ENCODE results near the gene SLC6A9. TPM values are rescaled to one million over a fixed set of nuclear protein-coding genes. Genes with fewer than 3 reads are reported as not detected.

SLC6A9 gene
- polyA plus RNA-seq, 4 donors = 0.81 to 15.7 (median 2.0) TPM

DNA sequence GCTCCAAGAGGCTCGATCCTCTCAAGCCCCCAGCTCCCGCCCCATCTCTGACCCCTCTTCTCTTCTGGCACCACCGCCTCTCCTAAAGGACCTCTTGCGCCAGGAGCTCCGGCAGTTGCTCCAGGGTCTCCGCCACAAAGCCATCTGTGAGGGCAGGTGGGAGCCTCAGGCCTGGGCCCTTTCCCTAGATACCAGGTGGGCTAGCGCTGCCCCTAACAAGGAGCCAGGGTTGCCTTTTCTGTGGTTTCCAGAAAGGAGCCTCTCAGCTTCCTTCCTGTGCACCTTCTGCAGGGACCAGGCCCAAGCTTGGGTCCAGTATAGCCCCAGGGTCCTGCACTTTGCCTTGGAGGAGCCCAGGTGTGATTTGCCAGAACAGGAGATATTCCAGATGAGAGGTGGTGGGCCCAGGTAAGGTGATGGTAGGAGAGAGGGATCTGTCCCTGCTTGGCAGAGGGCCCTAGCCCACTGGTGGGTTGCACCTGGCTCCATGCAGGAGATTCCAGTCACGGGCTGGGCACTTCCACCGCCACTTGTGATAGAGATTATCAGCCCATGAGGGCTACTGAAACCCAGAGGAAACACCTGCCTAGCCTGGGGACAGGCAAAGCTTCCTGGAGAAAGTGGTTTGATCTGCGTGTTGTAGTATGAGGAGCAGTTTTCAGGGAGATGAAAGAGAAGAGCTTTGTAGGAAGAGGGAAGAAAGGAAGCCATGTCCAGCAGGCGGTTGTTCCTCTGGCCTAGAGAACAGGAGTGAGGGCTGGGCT, 38.8 kb downstream of the SLC6A9 start:
- peaks cover 0 to 44% (median 4%) of the 10 kb centered on the region in 3 donors for H3K4me1 ChIP-seq (ENCODE audit: control insufficient read depth in 3 of 3, insufficient read depth in 2 of 3, low read depth in 1 of 3, low read length in 2 of 3)
- H3K27ac ChIP-seq (ENCODE audit: low read depth in 1 of 3, low read length in 2 of 3) = peak overlapping the region in 1 of 3 donors; percentile 87
- 43 to 45% (median 43%) methylated on average over 11 of the region's 11 CpGs for WGBS, 3 donors
- no peaks in the 10 kb centered on the region for H3K9me3 ChIP-seq (ENCODE audit: control insufficient read depth in 2 of 2, insufficient read depth in 1 of 2, low read depth in 1 of 2, low read length in 1 of 2)
- peak overlapping the region in 2 of 3 donors; percentile 49 to 67 for H3K4me3 ChIP-seq (ENCODE audit: low read depth in 1 of 3, low read length in 3 of 3)
- FAIRE-seq (no peak), DNase-seq (peak in 1 of 2 donors; percentile 40)
- H3K36me3 ChIP-seq (ENCODE audit: control insufficient read depth in 3 of 3, insufficient read depth in 2 of 3, low read depth in 1 of 3, low read length in 3 of 3) = peaks cover 0 to 32% (median 0%) of the 10 kb centered on the region in 3 donors
- no peaks in the 10 kb centered on the region for H3K27me3 ChIP-seq (ENCODE audit: control insufficient read depth in 3 of 3, insufficient read depth in 3 of 3, low read length in 3 of 3)

DNA sequence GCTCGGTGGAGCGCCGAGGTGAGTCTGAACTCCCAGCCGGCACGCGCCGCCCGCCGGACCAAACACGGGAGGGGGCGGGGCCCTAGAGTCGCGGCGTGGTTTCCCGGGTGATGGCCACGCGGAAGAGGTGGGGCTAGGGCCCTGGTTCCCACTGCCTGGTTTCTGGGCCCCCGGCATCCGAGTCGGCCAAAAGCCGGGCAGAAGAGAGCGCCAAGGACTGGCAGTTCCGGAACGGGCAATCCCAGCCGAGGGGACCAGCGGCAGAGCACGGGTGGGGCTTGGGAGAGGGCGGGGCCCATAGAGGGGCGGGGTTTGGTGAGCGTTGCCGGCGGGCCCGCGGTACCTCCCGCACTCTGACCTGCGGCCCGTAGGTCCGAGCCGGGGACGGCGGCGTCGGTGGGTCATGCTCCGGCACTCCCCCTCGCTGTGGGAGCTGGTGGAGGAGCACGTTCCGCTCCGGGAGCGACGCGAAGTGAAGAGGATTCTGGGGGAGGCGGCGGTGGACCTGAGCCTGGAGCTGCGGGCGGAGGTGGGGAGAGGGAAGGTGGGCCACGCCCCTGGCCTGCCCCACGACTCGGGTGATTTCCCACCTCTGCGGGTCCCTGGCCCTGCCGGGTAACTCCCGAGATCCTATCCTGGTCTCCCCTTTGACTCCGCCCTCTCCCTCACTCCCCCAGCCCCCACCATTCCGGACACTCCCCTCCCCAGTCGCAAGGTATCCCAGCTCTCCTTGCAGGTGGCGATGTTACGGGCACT, 39.6 kb downstream of the SLC6A9 start, which contains the start of gene CCDC24:
CCDC24 (plus strand) TSS at position 124 of the 756 bp plus-strand sequence; CDS start at position 404, 280 bp downstream.
- 0 to 2% (median 1%) methylated on average over 47 to 66 of the region's 66 CpGs for WGBS, 3 donors
- Histone ChIP-seq H3K4me1 (ENCODE audit: control insufficient read depth in 3 of 3, insufficient read depth in 2 of 3, low read depth in 1 of 3, low read length in 2 of 3) (peaks cover 0 to 46% (median 4%) of the 10 kb centered on the region in 3 donors), H3K4me3 (ENCODE audit: low read depth in 1 of 3, low read length in 3 of 3) (peak within 1 kb of the TSS; percentile 49 to 67 (median 66)), H3K9me3 (ENCODE audit: control insufficient read depth in 2 of 2, insufficient read depth in 1 of 2, low read depth in 1 of 2, low read length in 1 of 2) (no peaks in the 10 kb centered on the region), H3K27me3 (ENCODE audit: control insufficient read depth in 3 of 3, insufficient read depth in 3 of 3, low read length in 3 of 3) (no peaks in the 10 kb centered on the region), H3K36me3 (ENCODE audit: control insufficient read depth in 3 of 3, insufficient read depth in 2 of 3, low read depth in 1 of 3, low read length in 3 of 3) (peaks cover 0 to 35% (median 0%) of the 10 kb centered on the region in 3 donors), H3K27ac (ENCODE audit: low read depth in 1 of 3, low read length in 2 of 3) (peak within 1 kb of the TSS; percentile 86 to 95 (median 87))
- DNase-seq (peak; percentile 85 to 89), FAIRE-seq (no peak)

DNA sequence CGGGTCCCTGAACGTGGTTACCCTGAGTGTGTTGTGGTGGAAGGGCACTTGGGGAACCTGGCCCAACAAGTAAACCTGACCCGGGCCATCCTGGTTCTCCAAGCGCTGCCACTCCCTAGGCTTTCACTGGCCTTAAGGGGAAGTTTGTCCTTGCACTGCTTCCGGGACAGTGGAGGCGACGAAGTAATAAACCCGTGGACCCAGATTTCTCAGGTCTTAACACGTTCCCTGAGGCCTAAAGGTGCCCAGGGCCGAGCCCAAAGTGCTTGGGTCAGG, 40.1 kb downstream of the SLC6A9 start:
- H3K27me3 ChIP-seq (ENCODE audit: control insufficient read depth in 3 of 3, insufficient read depth in 3 of 3, low read length in 3 of 3) = no peaks in the 10 kb centered on the region
- WGBS, 3 donors = 1 to 2% (median 1%) methylated on average over 10 of the region's 10 CpGs
- H3K9me3 ChIP-seq (ENCODE audit: control insufficient read depth in 2 of 2, insufficient read depth in 1 of 2, low read depth in 1 of 2, low read length in 1 of 2) = no peaks in the 10 kb centered on the region
- DNase-seq (no peak), FAIRE-seq (no peak)
- H3K36me3 ChIP-seq (ENCODE audit: control insufficient read depth in 3 of 3, insufficient read depth in 2 of 3, low read depth in 1 of 3, low read length in 3 of 3) = peaks cover 0 to 30% (median 0%) of the 10 kb centered on the region in 3 donors
- peak overlapping the region; percentile 86 to 95 (median 87) for H3K27ac ChIP-seq (ENCODE audit: low read depth in 1 of 3, low read length in 2 of 3)
- peak overlapping the region; percentile 49 to 67 (median 66) for H3K4me3 ChIP-seq (ENCODE audit: low read depth in 1 of 3, low read length in 3 of 3)
- H3K4me1 ChIP-seq (ENCODE audit: control insufficient read depth in 3 of 3, insufficient read depth in 2 of 3, low read depth in 1 of 3, low read length in 2 of 3) = peaks cover 0 to 51% (median 4%) of the 10 kb centered on the region in 3 donors

DNA sequence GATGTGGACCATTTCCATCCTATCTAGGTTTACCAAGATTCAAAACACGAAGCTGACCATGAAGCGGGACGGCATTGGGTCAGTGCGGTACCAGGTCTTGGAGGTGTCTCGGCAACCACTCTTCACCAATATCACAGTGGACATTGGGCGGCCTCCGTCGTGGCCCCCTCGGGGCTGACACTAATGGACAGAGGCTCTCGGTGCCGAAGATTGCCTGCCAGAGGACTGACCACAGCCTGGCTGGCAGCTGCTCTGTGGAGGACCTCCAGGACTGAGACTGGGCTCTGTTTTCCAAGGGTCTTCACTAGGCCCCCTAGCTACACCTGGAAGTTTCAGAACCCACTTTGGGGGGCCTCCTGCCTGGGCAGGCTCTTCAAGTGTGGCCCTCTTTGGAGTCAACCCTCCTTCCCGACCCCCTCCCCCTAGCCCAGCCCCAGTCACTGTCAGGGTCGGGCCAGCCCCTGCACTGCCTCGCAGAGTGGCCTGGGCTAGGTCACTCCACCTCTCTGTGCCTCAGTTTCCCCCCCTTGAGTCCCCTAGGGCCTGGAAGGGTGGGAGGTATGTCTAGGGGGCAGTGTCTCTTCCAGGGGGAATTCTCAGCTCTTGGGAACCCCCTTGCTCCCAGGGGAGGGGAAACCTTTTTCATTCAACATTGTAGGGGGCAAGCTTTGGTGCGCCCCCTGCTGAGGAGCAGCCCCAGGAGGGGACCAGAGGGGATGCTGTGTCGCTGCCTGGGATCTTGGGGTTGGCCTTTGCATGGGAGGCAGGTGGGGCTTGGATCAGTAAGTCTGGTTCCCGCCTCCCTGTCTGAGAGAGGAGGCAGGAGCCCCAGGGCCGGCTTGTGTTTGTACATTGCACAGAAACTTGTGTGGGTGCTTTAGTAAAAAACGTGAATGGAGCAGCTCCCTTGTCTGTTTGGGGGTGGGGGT, 40.7 kb downstream of the SLC6A9 start:
- 72 to 74% (median 72%) methylated on average over 19 of the region's 19 CpGs for WGBS, 3 donors
- DNase-seq = no peak
- no peak for FAIRE-seq

DNA sequence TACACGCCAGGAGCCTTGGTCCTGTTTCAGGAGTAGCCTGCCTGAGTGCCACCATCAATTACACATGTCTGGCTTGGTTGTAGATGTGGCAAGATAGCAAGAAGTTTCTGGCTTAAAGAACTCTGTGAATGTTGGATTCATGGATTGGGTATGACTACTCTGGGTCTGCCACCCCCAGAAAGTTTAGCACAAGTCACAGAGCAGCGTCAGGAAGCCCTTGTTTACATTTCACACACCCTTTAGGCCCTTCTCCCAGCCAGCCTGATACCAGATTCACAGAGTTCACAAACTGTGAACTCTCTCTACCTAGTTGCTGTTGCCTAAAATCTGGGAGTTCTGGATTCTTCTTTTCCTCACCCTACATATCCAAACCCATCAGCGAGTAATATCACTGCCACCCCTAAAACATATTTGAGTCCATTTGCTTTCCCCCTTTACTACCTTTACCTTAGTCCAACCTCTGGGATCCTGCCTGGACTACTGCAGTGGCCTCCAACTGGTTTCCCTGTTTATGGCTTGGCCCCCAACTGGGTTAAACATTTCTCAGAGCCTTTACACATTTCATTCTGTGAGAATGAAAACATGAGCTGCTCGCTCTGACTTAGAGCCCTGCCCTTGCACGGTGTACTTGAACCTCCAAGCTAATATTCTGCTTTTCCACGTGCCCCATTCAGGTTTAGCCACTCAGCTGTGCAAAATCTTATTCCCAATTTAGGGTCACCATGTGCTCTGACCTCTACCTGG, 43.9 kb downstream of the SLC6A9 start:
- Histone ChIP-seq H3K27me3 (ENCODE audit: control insufficient read depth in 3 of 3, insufficient read depth in 3 of 3, low read length in 3 of 3) (no peaks in the 10 kb centered on the region), H3K4me1 (ENCODE audit: control insufficient read depth in 3 of 3, insufficient read depth in 2 of 3, low read depth in 1 of 3, low read length in 2 of 3) (peaks cover 0 to 44% (median 4%) of the 10 kb centered on the region in 3 donors), H3K9me3 (ENCODE audit: control insufficient read depth in 2 of 2, insufficient read depth in 1 of 2, low read depth in 1 of 2, low read length in 1 of 2) (no peaks in the 10 kb centered on the region), H3K27ac (ENCODE audit: low read depth in 1 of 3, low read length in 2 of 3) (peak overlapping the region in 1 of 3 donors; percentile 81), H3K36me3 (ENCODE audit: control insufficient read depth in 3 of 3, insufficient read depth in 2 of 3, low read depth in 1 of 3, low read length in 3 of 3) (peaks cover 0 to 47% (median 3%) of the 10 kb centered on the region in 3 donors), H3K4me3 (ENCODE audit: low read depth in 1 of 3, low read length in 3 of 3) (no peak overlapping the region)
- DNase-seq (peak in 1 of 2 donors; percentile 75), FAIRE-seq (no peak)
- 65 to 69% (median 68%) methylated on average over 6 of the region's 6 CpGs for WGBS, 3 donors

More for the DNA sequence above, 40.7 kb downstream of the SLC6A9 start:
- H3K27me3 ChIP-seq (ENCODE audit: control insufficient read depth in 3 of 3, insufficient read depth in 3 of 3, low read length in 3 of 3) = no peaks in the 10 kb centered on the region
- H3K9me3 ChIP-seq (ENCODE audit: control insufficient read depth in 2 of 2, insufficient read depth in 1 of 2, low read depth in 1 of 2, low read length in 1 of 2) = no peaks in the 10 kb centered on the region
- peak overlapping the region in 2 of 3 donors; percentile 49 to 67 for H3K4me3 ChIP-seq (ENCODE audit: low read depth in 1 of 3, low read length in 3 of 3)
- peaks cover 0 to 30% (median 1%) of the 10 kb centered on the region in 3 donors for H3K36me3 ChIP-seq (ENCODE audit: control insufficient read depth in 3 of 3, insufficient read depth in 2 of 3, low read depth in 1 of 3, low read length in 3 of 3)
- peaks cover 0 to 57% (median 4%) of the 10 kb centered on the region in 3 donors for H3K4me1 ChIP-seq (ENCODE audit: control insufficient read depth in 3 of 3, insufficient read depth in 2 of 3, low read depth in 1 of 3, low read length in 2 of 3)
- peak overlapping the region; percentile 86 to 95 (median 87) for H3K27ac ChIP-seq (ENCODE audit: low read depth in 1 of 3, low read length in 2 of 3)

DNA sequence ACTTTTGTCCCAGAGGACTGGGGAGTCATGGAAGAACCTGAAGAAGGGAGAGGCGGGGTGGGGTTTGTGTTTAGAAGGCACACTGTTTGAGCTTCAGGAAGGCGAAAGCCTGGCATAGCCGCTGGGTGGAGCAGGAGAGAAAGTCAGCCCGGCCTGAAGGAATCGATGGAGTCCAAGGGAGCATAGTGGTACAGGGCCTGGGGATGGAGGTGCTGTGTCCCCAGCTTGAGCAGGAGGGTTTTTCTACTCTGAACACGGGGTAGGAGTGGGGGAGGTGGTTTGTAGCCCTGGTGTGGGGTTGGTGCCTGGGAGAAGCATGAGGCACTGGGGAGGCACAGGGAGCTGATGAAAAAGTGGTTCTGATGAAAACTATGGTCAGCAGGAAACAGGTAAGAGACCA, 44.5 kb downstream of the SLC6A9 start:
- DNase-seq = peak; percentile 37 to 60
- WGBS, 3 donors = 38 to 60% (median 41%) methylated on average over 6 of the region's 6 CpGs
- Histone ChIP-seq H3K27ac (ENCODE audit: low read depth in 1 of 3, low read length in 2 of 3) (peak overlapping the region in 1 of 3 donors; percentile 81), H3K9me3 (ENCODE audit: control insufficient read depth in 2 of 2, insufficient read depth in 1 of 2, low read depth in 1 of 2, low read length in 1 of 2) (no peaks in the 10 kb centered on the region), H3K4me1 (ENCODE audit: control insufficient read depth in 3 of 3, insufficient read depth in 2 of 3, low read depth in 1 of 3, low read length in 2 of 3) (peaks cover 0 to 41% (median 4%) of the 10 kb centered on the region in 3 donors), H3K4me3 (ENCODE audit: low read depth in 1 of 3, low read length in 3 of 3) (no peak overlapping the region), H3K36me3 (ENCODE audit: control insufficient read depth in 3 of 3, insufficient read depth in 2 of 3, low read depth in 1 of 3, low read length in 3 of 3) (peaks cover 0 to 54% (median 3%) of the 10 kb centered on the region in 3 donors), H3K27me3 (ENCODE audit: control insufficient read depth in 3 of 3, insufficient read depth in 3 of 3, low read length in 3 of 3) (no peaks in the 10 kb centered on the region)
- FAIRE-seq = no peak

DNA sequence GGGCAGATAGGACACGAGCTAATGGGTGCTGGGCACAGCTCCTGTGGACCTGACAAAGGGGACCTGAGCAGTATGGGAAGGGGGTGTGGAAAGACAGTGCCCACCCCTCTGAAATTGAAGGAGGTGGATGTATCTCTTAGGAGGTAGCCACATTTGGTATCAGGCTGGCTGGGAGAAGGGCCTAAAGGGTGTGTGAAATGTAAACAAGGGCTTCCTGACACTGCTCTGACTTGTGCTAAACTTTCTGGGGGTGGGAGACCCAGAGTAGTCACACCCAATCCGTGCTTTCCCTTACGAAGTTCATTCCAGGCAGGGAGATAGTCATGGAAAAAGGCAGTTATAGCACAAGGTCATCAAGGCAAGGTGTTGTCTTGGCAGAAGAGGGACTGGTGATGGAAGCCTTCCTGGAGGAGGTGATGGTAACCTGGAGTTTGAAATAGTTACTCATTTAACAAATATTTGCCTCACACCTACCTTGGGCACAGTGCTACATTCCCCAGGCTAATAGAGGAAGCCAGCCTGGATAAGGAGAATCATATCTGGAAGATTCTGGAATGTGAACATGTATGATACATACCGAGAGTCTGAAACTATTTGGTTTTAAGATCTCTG, 45.2 kb downstream of the SLC6A9 start:
- peak overlapping the region in 1 of 3 donors; percentile 81 for H3K27ac ChIP-seq (ENCODE audit: low read depth in 1 of 3, low read length in 2 of 3)
- FAIRE-seq = no peak
- peaks cover 0 to 60% (median 3%) of the 10 kb centered on the region in 3 donors for H3K36me3 ChIP-seq (ENCODE audit: control insufficient read depth in 3 of 3, insufficient read depth in 2 of 3, low read depth in 1 of 3, low read length in 3 of 3)
- DNase-seq = no peak
- no peaks in the 10 kb centered on the region for H3K9me3 ChIP-seq (ENCODE audit: control insufficient read depth in 2 of 2, insufficient read depth in 1 of 2, low read depth in 1 of 2, low read length in 1 of 2)
- peaks cover 0 to 40% (median 4%) of the 10 kb centered on the region in 3 donors for H3K4me1 ChIP-seq (ENCODE audit: control insufficient read depth in 3 of 3, insufficient read depth in 2 of 3, low read depth in 1 of 3, low read length in 2 of 3)
- no peak overlapping the region for H3K4me3 ChIP-seq (ENCODE audit: low read depth in 1 of 3, low read length in 3 of 3)
- WGBS, 3 donors = 67 to 70% (median 67%) methylated on average over 4 of the region's 4 CpGs
- no peaks in the 10 kb centered on the region for H3K27me3 ChIP-seq (ENCODE audit: control insufficient read depth in 3 of 3, insufficient read depth in 3 of 3, low read length in 3 of 3)
